Hepatocyte (in vitro differentiated cells): ENCODE measurements around the gene TTC28.

ENCODE experiments used
- CTCF ChIP-seq: fragments of 200-600 bp; sonication (generic); IDR thresholded peaks from 2 replicates; pipeline ENCODE4 v1.5.1; 2016; ENCODE audit warnings: antibody characterized with exemption, mild to moderate bottlenecking; ENCODE audit not compliant: poor library complexity
- EZH2 ChIP-seq: fragments of 200-600 bp; sonication (generic); IDR thresholded peaks from 2 replicates; pipeline ENCODE4 v1.6.1; 2016; ENCODE audit warnings: antibody characterized with exemption, mild to moderate bottlenecking, borderline replicate concordance
- EZH2phosphoT487 ChIP-seq: fragments of 200-600 bp; sonication (generic); IDR thresholded peaks from one replicate; pipeline ENCODE4 v1.6.1; 2018; ENCODE audit warnings: antibody characterized with exemption, mild to moderate bottlenecking, low read depth, moderate library complexity; ENCODE audit not compliant: unreplicated experiment, severe bottlenecking

- no peak for TF ChIP-seq CTCF
- TF ChIP-seq EZH2 = no peak
- no peak for TF ChIP-seq EZH2phosphoT487
These were observed 74.5 kb downstream of the TTC28 start for GRCh38 chr22:28604966-28605761.
